Measurements from ENCODE around the gene RHOG. TPM values are rescaled to one million over a fixed set of nuclear protein-coding genes. Genes with fewer than 3 reads are reported as not detected.

RHOG gene
- total RNA-seq, 1 experiment from 2014 or later: 31.0 TPM

- ChIA-PET CTCF (no interaction called here), POLR2A (ENCODE audit: unreplicated experiment) (no interaction called here)
- DNase-seq: no peak
- H3K9me3 ChIP-seq (ENCODE audit: insufficient read depth, low read depth): no peaks in the 10 kb centered on the region
- TF ChIP-seq CTCF (conservative IDR thresholded peaks at IDR 0.05) (no peak), EZH2 (IDR thresholded peaks at IDR 0.05; ENCODE audit: low read depth) (no peak)
- no peaks in the 10 kb centered on the region for H3K9me2 ChIP-seq (ENCODE audit: insufficient read depth)
- no TSS peak for BruUV-seq (replicated peaks)
- no peaks in the 10 kb centered on the region for H3K36me3 ChIP-seq (ENCODE audit: low read depth)
- H3K4me3 ChIP-seq: no peak overlapping the region
- H2AFZ ChIP-seq: no peak overlapping the region
- intact Hi-C loops (cut with micrococcal nuclease; ENCODE audit: unreplicated experiment): no loop called here
- no peaks in the 10 kb centered on the region for H3K27me3 ChIP-seq (ENCODE audit: insufficient read depth, low read depth)
- no peak overlapping the region for H3K27ac ChIP-seq
- no peaks in the 10 kb centered on the region for H4K20me1 ChIP-seq (ENCODE audit: insufficient read depth)
- no peaks in the 10 kb centered on the region; the same call in 1 of the 2 replicates for H3F3A ChIP-seq (ENCODE audit: insufficient read depth, low read depth)
- H3K4me1 ChIP-seq (replicated peaks; ENCODE audit: insufficient read depth): peaks cover 10% of the 10 kb centered on the region
- H3K79me2 ChIP-seq (ENCODE audit: low read depth): peaks cover 38% of the 10 kb centered on the region
- H3K4me2 ChIP-seq: no peak overlapping the region
These were observed 2.3 kb downstream of the RHOG start for GRCh38 chr11:3838504-3838903.

GRCh38 chr11:3837793-3838192 lies 3.0 kb downstream of the RHOG start:
- no peak overlapping the region for H3K4me2 ChIP-seq
- TF ChIP-seq EZH2 (IDR thresholded peaks at IDR 0.05; ENCODE audit: low read depth) (no peak), CTCF (conservative IDR thresholded peaks at IDR 0.05) (no peak)
- CTCF ChIA-PET: no interaction called here
- H3K4me1 ChIP-seq (replicated peaks; ENCODE audit: insufficient read depth): peaks cover 10% of the 10 kb centered on the region
- BruUV-seq (replicated peaks): no TSS peak
- H3K27me3 ChIP-seq (ENCODE audit: insufficient read depth, low read depth): no peaks in the 10 kb centered on the region
- no peaks in the 10 kb centered on the region for H4K20me1 ChIP-seq (ENCODE audit: insufficient read depth)
- no peak overlapping the region for H3K27ac ChIP-seq
- H3K79me2 ChIP-seq (ENCODE audit: low read depth): peaks cover 38% of the 10 kb centered on the region
- no peaks in the 10 kb centered on the region for H3F3A ChIP-seq (ENCODE audit: insufficient read depth, low read depth)
- intact Hi-C loops (cut with micrococcal nuclease; ENCODE audit: unreplicated experiment): no loop called here
- H3K9me3 ChIP-seq (ENCODE audit: insufficient read depth, low read depth): no peaks in the 10 kb centered on the region
- no peak for DNase-seq
- no peak overlapping the region for H2AFZ ChIP-seq
- no peak overlapping the region for H3K4me3 ChIP-seq
- no peaks in the 10 kb centered on the region for H3K9me2 ChIP-seq (ENCODE audit: insufficient read depth)
- POLR2A ChIA-PET (ENCODE audit: unreplicated experiment): interaction anchor here (0.6 kb wide), 2 partner anchors 12 to 1446 kb away, joined by 4 read pairs; no protein-coding TSS in a partner anchor
- no peaks in the 10 kb centered on the region for H3K36me3 ChIP-seq (ENCODE audit: low read depth)

GRCh38 chr11:3836903-3837302 lies 3.9 kb downstream of the RHOG start:
- Histone ChIP-seq H2AFZ (no peak overlapping the region), H4K20me1 (ENCODE audit: insufficient read depth) (no peaks in the 10 kb centered on the region), H3K9me2 (ENCODE audit: insufficient read depth) (no peaks in the 10 kb centered on the region), H3K9me3 (ENCODE audit: insufficient read depth, low read depth) (no peaks in the 10 kb centered on the region), H3K36me3 (ENCODE audit: low read depth) (no peaks in the 10 kb centered on the region), H3K4me3 (no peak overlapping the region), H3F3A (ENCODE audit: insufficient read depth, low read depth) (no peaks in the 10 kb centered on the region), H3K4me2 (no peak overlapping the region), H3K79me2 (ENCODE audit: low read depth) (peaks cover 38% of the 10 kb centered on the region), H3K4me1 (replicated peaks; ENCODE audit: insufficient read depth) (peaks cover 6% of the 10 kb centered on the region), H3K27ac (no peak overlapping the region), H3K27me3 (ENCODE audit: insufficient read depth, low read depth) (no peaks in the 10 kb centered on the region)
- intact Hi-C loops (cut with micrococcal nuclease; ENCODE audit: unreplicated experiment): no loop called here
- no peak for DNase-seq
- TF ChIP-seq CTCF (conservative IDR thresholded peaks at IDR 0.05) (no peak), EZH2 (IDR thresholded peaks at IDR 0.05; ENCODE audit: low read depth) (no peak)
- POLR2A ChIA-PET (ENCODE audit: unreplicated experiment): interaction anchor here (0.6 to 0.7 kb wide), 2 partner anchors 13 to 39 kb away, joined by 4 to 14 read pairs; no protein-coding TSS in a partner anchor
- no TSS peak for BruUV-seq (replicated peaks)
- CTCF ChIA-PET: no interaction called here
